H7 (cell line): ENCODE measurements around the gene TOMM7. TPM values are rescaled to one million over a fixed set of nuclear protein-coding genes. Genes with fewer than 3 reads are reported as not detected.

Source experiments
- DNase-seq: peaks from one replicate; pipeline ENCODE4 v3.0.0; 2012
- H3K27me3 ChIP-seq: 2 replicates; pipeline ENCODE4 v1.6.0; 2011; ENCODE audit warnings: mild to moderate bottlenecking, low read length; ENCODE audit not compliant: control insufficient read depth, insufficient read depth
- H3K36me3 ChIP-seq: replicated peaks from 2 replicates; pipeline ENCODE4 v1.5.1; 2011; ENCODE audit warnings: low read length; ENCODE audit not compliant: control insufficient read depth, insufficient read depth
- H3K4me3 ChIP-seq: 2 replicates; pipeline ENCODE4 v1.5.1; 2011; ENCODE audit warnings: low read depth, mild to moderate bottlenecking, control low read depth, low read length, moderate library complexity; ENCODE audit not compliant: insufficient read depth
- total RNA-seq: library from RNA; depleted of rRNA; stranded (reverse); fragments of >200 nt; shearing (Covaris generic); gene quantifications from 2 replicates; pipeline ENCODE4 v1.2.3, GENCODE V29; 2014; rRNA removed

Gene TOMM7
- total RNA-seq = 437 and 485 TPM in 2 replicates

GRCh38 chr7:22822486-22823141, at the start of gene TOMM7:
Gene TOMM7, minus strand, starts transcription at chr7:22822849. Its CDS starts 70 bp downstream, at chr7:22822779.
- DNase-seq = peak; percentile 87
- peak within 1 kb of the TSS; percentile 81 for H3K4me3 ChIP-seq
- H3K36me3 ChIP-seq = 0 out of 2 replicates have a peak, but pooled peaks cover 2% of the 10 kb centered on the region
- no peaks in the 10 kb centered on the region for H3K27me3 ChIP-seq

GRCh38 chr7:22872096-22872807, 49.6 kb upstream of the TOMM7 start:
- H3K27me3 ChIP-seq = no peaks in the 10 kb centered on the region
- DNase-seq = no peak
- peaks cover 1% of the 10 kb centered on the region; the same call in 1 of the 2 replicates for H3K36me3 ChIP-seq
- no peak overlapping the region for H3K4me3 ChIP-seq

GRCh38 chr7:22871661-22872060, 49.0 kb upstream of the TOMM7 start:
- Histone ChIP-seq H3K27me3 (no peaks in the 10 kb centered on the region), H3K4me3 (no peak overlapping the region), H3K36me3 (peaks cover 1% of the 10 kb centered on the region; the same call in 1 of the 2 replicates)
- no peak for DNase-seq

- Histone ChIP-seq H3K4me3 (no peak overlapping the region), H3K36me3 (peaks cover 3% of the 10 kb centered on the region), H3K27me3 (no peaks in the 10 kb centered on the region)
- no peak for DNase-seq
Measured at GRCh38 chr7:22868509-22868908, 45.9 kb upstream of the TOMM7 start.

- H3K4me3 ChIP-seq = no peak overlapping the region
- H3K36me3 ChIP-seq = peaks cover 3% of the 10 kb centered on the region
- H3K27me3 ChIP-seq = no peaks in the 10 kb centered on the region
- no peak for DNase-seq
Measured at GRCh38 chr7:22867589-22867988, 44.9 kb upstream of the TOMM7 start.

- no peaks in the 10 kb centered on the region for H3K27me3 ChIP-seq
- peaks cover 3% of the 10 kb centered on the region for H3K36me3 ChIP-seq
- DNase-seq = no peak
- no peak overlapping the region for H3K4me3 ChIP-seq
Measured at GRCh38 chr7:22867003-22867402, 44.4 kb upstream of the TOMM7 start.

- Histone ChIP-seq H3K27me3 (no peaks in the 10 kb centered on the region), H3K4me3 (no peak overlapping the region), H3K36me3 (peaks cover 7% of the 10 kb centered on the region)
- DNase-seq = no peak
Measured at GRCh38 chr7:22865602-22865960, 42.9 kb upstream of the TOMM7 start.

- Histone ChIP-seq H3K36me3 (peaks cover 7% of the 10 kb centered on the region), H3K4me3 (no peak overlapping the region), H3K27me3 (no peaks in the 10 kb centered on the region)
- no peak for DNase-seq
Measured at GRCh38 chr7:22864855-22865601, 42.4 kb upstream of the TOMM7 start.

GRCh38 chr7:22864301-22864700, 41.7 kb upstream of the TOMM7 start:
- no peaks in the 10 kb centered on the region for H3K27me3 ChIP-seq
- DNase-seq = no peak
- peaks cover 7% of the 10 kb centered on the region for H3K36me3 ChIP-seq
- no peak overlapping the region for H3K4me3 ChIP-seq

GRCh38 chr7:22863156-22863899, 40.7 kb upstream of the TOMM7 start:
- DNase-seq = no peak
- Histone ChIP-seq H3K36me3 (peaks cover 13% of the 10 kb centered on the region), H3K4me3 (no peak overlapping the region), H3K27me3 (no peaks in the 10 kb centered on the region)

GRCh38 chr7:22861576-22861975, 38.9 kb upstream of the TOMM7 start:
- no peak for DNase-seq
- no peaks in the 10 kb centered on the region for H3K27me3 ChIP-seq
- no peak overlapping the region for H3K4me3 ChIP-seq
- H3K36me3 ChIP-seq = peaks cover 15% of the 10 kb centered on the region

- Histone ChIP-seq H3K36me3 (peaks cover 17% of the 10 kb centered on the region), H3K27me3 (no peaks in the 10 kb centered on the region), H3K4me3 (no peak overlapping the region)
- peak; percentile 62 for DNase-seq
Measured at GRCh38 chr7:22860784-22861482, 38.3 kb upstream of the TOMM7 start.

- Histone ChIP-seq H3K4me3 (no peak overlapping the region), H3K27me3 (no peaks in the 10 kb centered on the region), H3K36me3 (peaks cover 17% of the 10 kb centered on the region)
- no peak for DNase-seq
Measured at GRCh38 chr7:22860337-22860736, 37.7 kb upstream of the TOMM7 start.
